Measurements from ENCODE around the gene SMIM38. TPM values are rescaled to one million over a fixed set of nuclear protein-coding genes. Genes with fewer than 3 reads are reported as not detected.

Gene SMIM38
- total and polyA plus RNA-seq, 9 of the 15 experiments (the other 6 are each of a cell fraction or from before 2014, with no cell fraction given) = 0.07 to 1.2 (median 0.21) TPM; not detected in 2

GRCh38 chr11:69113646-69114340 lies 41.9 kb upstream of the SMIM38 start (continued):
- no peak for TF ChIP-seq PATZ1 (CRISPR knock-in tag; IDR thresholded peaks at IDR 0.05; ENCODE audit: borderline replicate concordance)
- TF ChIP-seq MAFG (tag; conservative IDR thresholded peaks at IDR 0.05) = no peak

GRCh38 chr11:69114362-69114761 lies 41.4 kb upstream of the SMIM38 start:
- in situ Hi-C loops (cut with MboI) (no loop called here), intact Hi-C loops (cut with micrococcal nuclease) (no loop called here)
- Histone ChIP-seq H3K4me3 (no peak overlapping the region), H3K9me3 (replicated peaks; ENCODE audit: control insufficient read depth, insufficient read depth, low read depth, low read length) (peaks cover 3% of the 10 kb centered on the region; the same call in 1 of the 2 replicates), H3K9me1 (ENCODE audit: control insufficient read depth, insufficient read depth, low read length) (no peaks in the 10 kb centered on the region), H3K4me2 (ENCODE audit: insufficient read depth, low read length) (no peak overlapping the region), H3K79me2 (ENCODE audit: control insufficient read depth, insufficient read depth, low read length) (no peaks in the 10 kb centered on the region), H2AFZ (ENCODE audit: low read depth, low read length) (no peak overlapping the region), H3K4me1 (replicated peaks in 1 of 2; ENCODE audit: control insufficient read depth in 2 of 2, insufficient read depth in 2 of 2, low read length in 2 of 2) (peaks cover 0 to 13% of the 10 kb centered on the region in 2 experiments; a peak in 2 of 5 replicates), H3K9ac (ENCODE audit: insufficient read depth in 1 of 2, low read depth in 2 of 2, low read length in 2 of 2) (no peak overlapping the region), H3K27ac (ENCODE audit: extremely low read depth, low read depth, low read length) (no peak overlapping the region), H3K36me3 (ENCODE audit: control insufficient read depth, insufficient read depth, low read length) (no peaks in the 10 kb centered on the region), H4K20me1 (replicated peaks; ENCODE audit: control insufficient read depth, insufficient read depth, low read length) (peaks cover 13% of the 10 kb centered on the region; the same call in 1 of the 2 replicates), H3K27me3 (ENCODE audit: control insufficient read depth in 2 of 2, insufficient read depth in 2 of 2, low read length in 2 of 2) (peaks cover 38 to 71% of the 10 kb centered on the region in 2 experiments)
- 21% methylated on average over 6 of the region's 6 CpGs for WGBS (ENCODE audit: insufficient coverage, low coverage, missing lambda C conversion rate)
- ChIA-PET POLR2A (interaction anchor here (0.8 to 1.0 kb wide), 2 partner anchors 9 to 444 kb away, joined by 3 to 5 read pairs; no protein-coding TSS in a partner anchor), CTCF (ENCODE audit: low intra/inter-chr PET ratio) (no interaction called here)
- BruUV-seq (replicated peaks) = no TSS peak
- no peak for DNase-seq (ENCODE audit: extremely low read depth in 1 of 4, low spot score in 3 of 4)
- FAIRE-seq = no peak
- no peak for ATAC-seq
- no peak for TF ChIP-seq OTX1 (CRISPR knock-in tag; IDR thresholded peaks at IDR 0.05)
- no peak for TF ChIP-seq TRIM25 (IDR thresholded peaks at IDR 0.05; ENCODE audit: borderline replicate concordance)
- no peak for TF ChIP-seq SMAD3 (CRISPR knock-in tag; conservative IDR thresholded peaks at IDR 0.05)
- no peak for TF ChIP-seq ZNF512 (tag; IDR thresholded peaks at IDR 0.05)
- TF ChIP-seq XRCC5 (IDR thresholded peaks at IDR 0.05; ENCODE audit: low read depth, low read length) = no peak
- TF ChIP-seq THAP12 (CRISPR knock-in tag; IDR thresholded peaks at IDR 0.05) = no peak
- no peak for TF ChIP-seq TCF15 (CRISPR knock-in tag; IDR thresholded peaks at IDR 0.05)
- no peak for TF ChIP-seq TEAD4 (IDR thresholded peaks at IDR 0.05; ENCODE audit: low read length)
- no peak for TF ChIP-seq TEAD4 (CRISPR knock-in tag; IDR thresholded peaks at IDR 0.05; ENCODE audit: borderline replicate concordance)
- no peak for TF ChIP-seq KDM1A (IDR thresholded peaks at IDR 0.05)
